GM12878 (cell line): ENCODE data around the gene ICA1L. TPM values are rescaled to one million over a fixed set of nuclear protein-coding genes. Genes with fewer than 3 reads are reported as not detected.

ENCODE experiments used
- ATAC-seq: fragments of 200-7000 bp; cut with Tn5 transposase; 3 replicates; pipeline ENCODE4 v1.9.1; 2020; ENCODE audit warnings: mild to moderate bottlenecking, moderate library complexity
- BruUV-seq: library from RNA; stranded (reverse); fragments of 400-500 nt; replicated peaks from 2 replicates; lab custom pipeline; 2021; lab: Mats Ljungman, UMichigan
- CTCF ChIA-PET: fragments of 300-600 bp; sonication (Branson Sonifier 250); formaldehyde crosslinking; extraction: SDS; loops from one replicate; lab custom pipeline; 2021; ENCODE audit warnings: inconsistent platforms; lab: Yijun Ruan, JAX
- POLR2A ChIA-PET: fragments of 350-600 bp; formaldehyde crosslinking; extraction: SDS; loops from one replicate; lab custom pipeline; 2021; ENCODE audit warnings: inconsistent platforms; lab: Charles Lee
- RAD21 ChIA-PET: fragments of 300-600 bp; sonication (Branson Sonifier 250); formaldehyde crosslinking; loops from one replicate; lab custom pipeline; 2023; ENCODE audit warnings: antibody characterized with exemption; ENCODE audit not compliant: unreplicated experiment; lab: Charles Lee
- SMC1A ChIA-PET: fragments of 300-600 bp; sonication (Branson Sonifier 250); formaldehyde crosslinking; loops from one replicate; lab custom pipeline; 2023; ENCODE audit not compliant: unreplicated experiment, uncharacterized antibody; lab: Charles Lee
- DNase-seq: peaks from one replicate; pipeline ENCODE4 v3.0.0-alpha.2; 2011; ENCODE audit warnings: low read depth, low spot score
- FAIRE-seq: peaks from 3 replicates; lab custom pipeline; 2011; peaks lifted over from hg19 to GRCh38; lab: Jason Lieb, UNC
- H2AFZ ChIP-seq: 2 replicates; pipeline ENCODE4 v1.6.0; 2011; ENCODE audit warnings: low read depth, low read length, control low read depth; ENCODE audit not compliant: control insufficient read depth
- H3K27ac ChIP-seq: 2 replicates; pipeline ENCODE4 v1.5.1; 2011; ENCODE audit warnings: control low read depth; ENCODE audit not compliant: control insufficient read depth, insufficient read depth
- H3K27me3 ChIP-seq, 2 experiments: replicated peaks in 1 of 2; 2 replicates each; pipeline versions ENCODE4 v1.6.0 to v1.6.1; 2011; ENCODE audit warnings: low read length in 1 of 2; ENCODE audit not compliant: control insufficient read depth in 2 of 2, insufficient read depth in 2 of 2
- H3K36me3 ChIP-seq, 2 experiments: 2 replicates each; pipeline ENCODE4 v1.5.1; 2011; ENCODE audit warnings: low read length in 1 of 2; ENCODE audit not compliant: control insufficient read depth in 2 of 2, insufficient read depth in 2 of 2
- H3K4me1 ChIP-seq: 2 replicates; pipeline ENCODE4 v1.6.1; 2011; ENCODE audit warnings: mild to moderate bottlenecking, low read length, moderate library complexity, mixed read lengths; ENCODE audit not compliant: control insufficient read depth, insufficient read depth
- H3K4me2 ChIP-seq: 2 replicates; pipeline ENCODE4 v1.6.0; 2011; ENCODE audit warnings: control low read depth; ENCODE audit not compliant: control insufficient read depth, insufficient read depth
- H3K4me3 ChIP-seq: fragments of 200-600 bp; sonication (generic); 2 replicates; pipeline ENCODE4 v1.5.1; 2016
- H3K79me2 ChIP-seq: 2 replicates; pipeline ENCODE4 v1.6.0; 2011; ENCODE audit warnings: low read length; ENCODE audit not compliant: control insufficient read depth, insufficient read depth
- H3K9ac ChIP-seq: 2 replicates; pipeline ENCODE4 v1.8.0; 2011; ENCODE audit warnings: low read length, control low read depth, mixed read lengths; ENCODE audit not compliant: control insufficient read depth, insufficient read depth
- H3K9me3 ChIP-seq: replicated peaks from 3 replicates; pipeline ENCODE4 v1.5.1; 2011; ENCODE audit warnings: mild to moderate bottlenecking, low read length; ENCODE audit not compliant: control insufficient read depth, insufficient read depth
- H4K20me1 ChIP-seq: 2 replicates; pipeline ENCODE4 v1.6.0; 2011; ENCODE audit not compliant: control insufficient read depth, insufficient read depth
- BRCA1 ChIP-seq: IDR thresholded peaks from 2 replicates; pipeline ENCODE4 v1.6.1; 2011; ENCODE audit warnings: low read depth, low read length, improper control_type of control experiment
- CBX5 ChIP-seq: sonication (generic); IDR thresholded peaks from 2 replicates; pipeline ENCODE4 v1.6.1; 2016; ENCODE audit warnings: low read depth, moderate library complexity, mild to moderate bottlenecking, inconsistent platforms
- CTCF ChIP-seq, 3 experiments: IDR thresholded peaks in 2 of 3; conservative IDR thresholded peaks in 1 of 3; 2 replicates each; pipeline ENCODE4 v1.5.1; 2011; ENCODE audit warnings: low read depth in 3 of 3, low read length in 3 of 3, mild to moderate bottlenecking in 3 of 3, control low read depth in 2 of 3, moderate library complexity in 2 of 3, inconsistent platforms in 1 of 3, mixed read lengths in 1 of 3; ENCODE audit not compliant: control insufficient read depth in 2 of 3, insufficient read depth in 1 of 3; ENCODE audit errors: extremely low read depth in 1 of 3
- EED ChIP-seq: sonication (generic); IDR thresholded peaks from 2 replicates; pipeline ENCODE4 v1.6.1; 2016; ENCODE audit warnings: antibody characterized with exemption, low read depth
- ESRRA ChIP-seq: IDR thresholded peaks from 2 replicates; pipeline ENCODE4 v1.6.1; 2012; ENCODE audit warnings: mild to moderate bottlenecking, low read length, improper control_type of control experiment
- HDAC2 ChIP-seq: fragments of 200-600 bp; sonication (generic); IDR thresholded peaks from 2 replicates; pipeline ENCODE4 v1.6.1; 2017
- MTA3 ChIP-seq: IDR thresholded peaks from 2 replicates; pipeline ENCODE4 v1.6.1; 2012; ENCODE audit warnings: low read length, inconsistent platforms, borderline replicate concordance
- PBX3 ChIP-seq: IDR thresholded peaks from 2 replicates; pipeline ENCODE4 v1.6.1; 2011; ENCODE audit warnings: mild to moderate bottlenecking, low read depth, low read length, moderate library complexity; ENCODE audit not compliant: insufficient replicate concordance
- RAD51 ChIP-seq: fragments of 450-650 bp; IDR thresholded peaks from 2 replicates; pipeline ENCODE4 v1.6.1; 2016; ENCODE audit warnings: moderate library complexity, mild to moderate bottlenecking, inconsistent platforms
- SMAD1 ChIP-seq: fragments of 450-650 bp; IDR thresholded peaks from 2 replicates; pipeline ENCODE4 v1.6.1; 2018; ENCODE audit warnings: mild to moderate bottlenecking, low read depth; ENCODE audit not compliant: partially characterized antibody
- SP1 ChIP-seq: IDR thresholded peaks from one replicate; pipeline ENCODE4 v1.6.1; 2011; ENCODE audit warnings: low read depth, low read length
- STAT1 ChIP-seq: fragments of 450-650 bp; conservative IDR thresholded peaks from 2 replicates; pipeline ENCODE4 v1.6.1; 2014; ENCODE audit warnings: antibody characterized with exemption, mild to moderate bottlenecking
- STAT3 ChIP-seq: IDR thresholded peaks from 2 replicates; pipeline ENCODE4 v1.6.1; 2011; ENCODE audit warnings: low read depth, low read length, improper control_type of control experiment
- SUPT20H ChIP-seq: IDR thresholded peaks from 2 replicates; pipeline ENCODE4 v1.6.1; 2011; ENCODE audit warnings: low read depth, mild to moderate bottlenecking, low read length, moderate library complexity, borderline replicate concordance; ENCODE audit not compliant: control insufficient read depth
- TCF3 ChIP-seq: IDR thresholded peaks from 2 replicates; pipeline ENCODE4 v1.6.1; 2012; ENCODE audit warnings: low read depth, mild to moderate bottlenecking, low read length, borderline replicate concordance; ENCODE audit not compliant: insufficient read depth
- YY1 ChIP-seq: IDR thresholded peaks from 2 replicates; pipeline ENCODE4 v1.6.1; 2011; ENCODE audit warnings: low read depth, mild to moderate bottlenecking, low read length
- WGBS: methylation state at CpG from one replicate; pipeline ENCODE4 v1.1.6; 2016; ENCODE audit warnings: low lambda C conversion rate; ENCODE audit not compliant: insufficient replicate concordance, insufficient coverage; ENCODE audit errors: missing lambda C conversion rate; 5-methylcytosine and 5-hydroxymethylcytosine counted together
- in situ Hi-C: fragments of 300-500 bp; cut with MboI; formaldehyde crosslinking; loops from 9 replicates; pipeline ENCODE4 v1.14.3; 2018; ENCODE audit warnings: mixed read lengths
- intact Hi-C: fragments of 100-400 bp; cut with micrococcal nuclease; formaldehyde crosslinking; loops from one replicate; pipeline ENCODE4 v1.14.2; 2022; ENCODE audit not compliant: unreplicated experiment
- polyA plus RNA-seq, 11 experiments: library from polyadenylated mRNA; depleted of rRNA in 4 of 11; unstranded in 6 of 11; stranded (reverse) in 5 of 11; fragments of >200 nt; fragmentation: Nextera tagmentation in 4 of 11; fragmentation: Illumina TruSeq in 1 of 11; extraction: Ambion mirVana in 4 of 11; extraction: Trizol in 1 of 11; gene quantifications; 1 replicate in 1 of 11; 2 replicates in 10 of 11; pipeline versions ENCODE4 v1.2.1 to v1.2.3, GENCODE V29; 2011 to 2016; ENCODE audit warnings: inconsistent platforms in 2 of 11, missing spikeins in 2 of 11, low read depth in 1 of 11
- total RNA-seq, 4 experiments: library from RNA; depleted of rRNA in 3 of 4; stranded (reverse); fragments of >200 nt in 3 of 4; fragmentation: Illumina TruSeq in 1 of 4; extraction: Trizol in 1 of 4; gene quantifications; 2 replicates each; pipeline versions ENCODE4 v1.2.1 to v1.2.3, GENCODE V29; 2013 to 2021
- TF ChIP-seq, protein P1 (sequence below): fragments of 450-650 bp; IDR thresholded peaks from 2 replicates; pipeline ENCODE4 v1.6.1; 2016; ENCODE audit warnings: mild to moderate bottlenecking

Gene ICA1L
- total and polyA plus RNA-seq, 10 of the 15 experiments (the other 5 are each of a cell fraction or from before 2014, with no cell fraction given), result 0.85 to 7.4 (median 3.6) TPM

DNA sequence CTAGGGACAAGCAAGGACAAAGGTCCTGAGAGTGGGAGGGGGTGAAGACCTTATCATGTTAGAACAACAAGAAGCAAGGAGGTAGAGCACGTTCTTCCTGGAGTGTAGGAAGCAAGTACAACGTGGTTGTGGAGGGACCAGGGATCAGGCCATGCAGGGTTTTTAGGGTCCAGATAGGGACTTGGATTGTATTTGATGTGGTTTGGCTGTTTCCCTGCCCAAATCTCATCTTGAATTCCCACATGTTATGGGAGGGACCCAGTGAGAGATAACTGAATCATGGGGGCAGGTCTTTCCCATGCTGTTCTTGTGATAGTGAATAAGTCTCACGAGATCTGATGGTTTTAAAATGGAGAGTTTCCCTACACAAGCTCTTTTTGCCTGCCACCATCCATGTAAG, 53.2 kb downstream of the ICA1L start:
- no TSS peak for BruUV-seq
- 91% methylated on average over 3 of the region's 3 CpGs for WGBS
- CTCF ChIA-PET, result no interaction called here

DNA sequence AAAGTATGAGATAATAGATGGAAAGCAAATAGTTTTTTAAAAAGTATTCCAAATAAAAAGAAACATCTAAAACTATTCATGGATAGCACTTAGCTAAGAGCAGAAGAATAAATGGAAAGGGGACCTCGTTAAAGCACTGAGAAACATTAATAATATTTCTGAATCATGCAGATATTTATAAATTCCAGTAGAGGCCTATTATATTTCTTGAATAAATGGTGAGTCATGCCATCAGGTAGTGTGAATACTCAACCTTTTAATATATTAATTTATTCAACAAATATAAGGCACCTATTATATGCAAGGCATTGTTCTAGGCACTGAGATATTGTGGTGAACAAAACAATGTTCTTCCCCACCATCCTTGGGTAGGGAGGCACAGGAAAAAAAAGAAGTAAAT, 53.8 kb downstream of the ICA1L start:
- in situ Hi-C loops, result no loop called here
- Histone ChIP-seq H4K20me1 (no peaks in the 10 kb centered on the region), H3K9me3 (no peaks in the 10 kb centered on the region), H3K9ac (no peak overlapping the region), H3K4me2 (no peak overlapping the region), H3K79me2 (no peaks in the 10 kb centered on the region), H3K27ac (no peak overlapping the region), H3K27me3 (no peaks in the 10 kb centered on the region), H3K4me1 (no peaks in the 10 kb centered on the region), H2AFZ (no peak overlapping the region), H3K4me3 (no peak overlapping the region), H3K36me3 (no peaks in the 10 kb centered on the region)
- WGBS, result 93% methylated on average over 1 of the region's 1 CpG
- RAD21 ChIA-PET, result interaction anchor here (0.5 kb wide), 1 partner anchor 359 kb away, joined by 4 read pairs; no protein-coding TSS in a partner anchor
- SMC1A ChIA-PET, result interaction anchor here (3.2 kb wide), 1 partner anchor 8 kb away, joined by 8 read pairs; no protein-coding TSS in a partner anchor
- POLR2A ChIA-PET, result no interaction called here
- FAIRE-seq (no peak), DNase-seq (no peak), ATAC-seq (no peak)
- intact Hi-C loops, result no loop called here
- CTCF ChIA-PET, result no interaction called here
- BruUV-seq, result no TSS peak
- TF ChIP-seq CTCF (IDR thresholded peaks at IDR 0.05 in 2 of 3, conservative IDR thresholded peaks at IDR 0.05 in 1 of 3; ENCODE audit: control insufficient read depth in 2 of 3, extremely low read depth in 1 of 3, insufficient read depth in 1 of 3, low read depth in 3 of 3, low read length in 3 of 3) (no peak), RAD51 (no peak), PBX3 (no peak), SUPT20H (no peak), STAT3 (no peak), EED (no peak)

More for the DNA sequence above, 53.2 kb downstream of the ICA1L start:
- no peak for FAIRE-seq
- no peak for DNase-seq
- Histone ChIP-seq H3K9me3 (no peaks in the 10 kb centered on the region), H3K36me3 (no peaks in the 10 kb centered on the region), H3K4me3 (no peak overlapping the region), H4K20me1 (no peaks in the 10 kb centered on the region), H3K4me1 (no peaks in the 10 kb centered on the region), H2AFZ (no peak overlapping the region), H3K9ac (no peak overlapping the region), H3K79me2 (no peaks in the 10 kb centered on the region), H3K27ac (no peak overlapping the region), H3K4me2 (no peak overlapping the region), H3K27me3 (no peaks in the 10 kb centered on the region)
- TF ChIP-seq ESRRA (no peak), BRCA1 (no peak), HDAC2 (no peak), TCF3 (no peak), STAT1 (no peak), STAT3 (no peak), SMAD1 (no peak), YY1 (no peak), MTA3 (no peak), SP1 (no peak), CBX5 (no peak)
- TF ChIP-seq, protein P1, sequence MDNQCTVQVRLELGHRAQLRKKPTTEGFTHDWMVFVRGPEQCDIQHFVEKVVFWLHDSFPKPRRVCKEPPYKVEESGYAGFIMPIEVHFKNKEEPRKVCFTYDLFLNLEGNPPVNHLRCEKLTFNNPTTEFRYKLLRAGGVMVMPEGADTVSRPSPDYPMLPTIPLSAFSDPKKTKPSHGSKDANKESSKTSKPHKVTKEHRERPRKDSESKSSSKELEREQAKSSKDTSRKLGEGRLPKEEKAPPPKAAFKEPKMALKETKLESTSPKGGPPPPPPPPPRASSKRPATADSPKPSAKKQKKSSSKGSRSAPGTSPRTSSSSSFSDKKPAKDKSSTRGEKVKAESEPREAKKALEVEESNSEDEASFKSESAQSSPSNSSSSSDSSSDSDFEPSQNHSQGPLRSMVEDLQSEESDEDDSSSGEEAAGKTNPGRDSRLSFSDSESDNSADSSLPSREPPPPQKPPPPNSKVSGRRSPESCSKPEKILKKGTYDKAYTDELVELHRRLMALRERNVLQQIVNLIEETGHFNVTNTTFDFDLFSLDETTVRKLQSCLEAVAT, result no peak
- ChIA-PET RAD21 (no interaction called here), SMC1A (no interaction called here), POLR2A (no interaction called here)
- ATAC-seq, result no peak
- in situ Hi-C loops, result no loop called here
- intact Hi-C loops, result no loop called here
